GM19328 (cell line): Measurements from ENCODE around the gene BRD4.
"Not testable (repeated sequence)": the region's sequence is repeated elsewhere in the genome, so short reads cannot be mapped to it uniquely, and the experiment has no call there.

ENCODE experiments used
- ATAC-seq: cut with Tn5 transposase; IDR thresholded peaks from one replicate; pipeline ENCODE4 v1.9.1; 2021; ENCODE audit warnings: mild to moderate bottlenecking, moderate library complexity; ENCODE audit not compliant: unreplicated experiment

The BRD4 gene

GRCh38 chr19:15332311-15332996 is at the start of gene BRD4:
Gene BRD4 (minus strand): TSS chr19:15332539. CDS start chr19:15273099, 59,440 bp downstream.
- ATAC-seq, result peak; percentile 49

GRCh38 chr19:15381864-15382263 is 49.5 kb upstream of the BRD4 start:
- no peak for ATAC-seq

- ATAC-seq, result no peak
Observed at GRCh38 chr19:15381429-15381828, 49.1 kb upstream of the BRD4 start.

- ATAC-seq, result peak; percentile 32
Observed at GRCh38 chr19:15379999-15380647, 47.8 kb upstream of the BRD4 start.

GRCh38 chr19:15379083-15379998 is 47.0 kb upstream of the BRD4 start, which contains the start of gene AKAP8:
Gene AKAP8 (minus strand): TSS chr19:15379787. CDS start chr19:15379731, 56 bp downstream.
- peak; percentile 78 for ATAC-seq

GRCh38 chr19:15378534-15379082 is 46.3 kb upstream of the BRD4 start:
- no peak for ATAC-seq

GRCh38 chr19:15374796-15375440 is 42.6 kb upstream of the BRD4 start:
- no peak for ATAC-seq

GRCh38 chr19:15374105-15374651 is 41.8 kb upstream of the BRD4 start:
- ATAC-seq, result no peak

GRCh38 chr19:15373644-15374043 is 41.3 kb upstream of the BRD4 start:
- ATAC-seq, result no peak

- ATAC-seq, result no peak
Observed at GRCh38 chr19:15372891-15373301, 40.6 kb upstream of the BRD4 start.

- ATAC-seq, result no peak
Observed at GRCh38 chr19:15372470-15372869, 40.1 kb upstream of the BRD4 start.

GRCh38 chr19:15371786-15372380 is 39.5 kb upstream of the BRD4 start:
- ATAC-seq, result no peak

- ATAC-seq, result no peak
Observed at GRCh38 chr19:15371119-15371518, 38.8 kb upstream of the BRD4 start.

- ATAC-seq, result no peak
Observed at GRCh38 chr19:15369594-15369891, 37.2 kb upstream of the BRD4 start.

GRCh38 chr19:15368798-15369593 is 36.7 kb upstream of the BRD4 start:
- no peak for ATAC-seq

- no peak for ATAC-seq
Observed at GRCh38 chr19:15368051-15368632, 35.8 kb upstream of the BRD4 start.

- no peak for ATAC-seq
Observed at GRCh38 chr19:15367439-15367838, 35.1 kb upstream of the BRD4 start.

GRCh38 chr19:15365264-15365663 is 32.9 kb upstream of the BRD4 start:
- no peak for ATAC-seq

- not testable (repeated sequence) for ATAC-seq
Observed at GRCh38 chr19:15363791-15364190, 31.5 kb upstream of the BRD4 start.
